Thoracic aorta (tissue), 2 donors: ENCODE measurements around the gene MBTPS1. TPM values are rescaled to one million over a fixed set of nuclear protein-coding genes. Genes with fewer than 3 reads are reported as not detected.

Experiments used
- ATAC-seq: fragments of 150-250 bp; one replicate; pipeline ENCODE4 v1.8.0; 2017; ENCODE audit warnings: low read depth; ENCODE audit not compliant: insufficient number of reproducible peaks, low FRiP score
- DNase-seq: peaks from one replicate; pipeline ENCODE4 v3.0.0-alpha.2; 2020; ENCODE audit warnings: low spot score
- H3K27ac ChIP-seq, 2 donors: fragments of 200-600 bp; sonication (generic); 1 replicate in 1 of 2; 2 replicates in 1 of 2; pipeline ENCODE4 v1.5.1; 2016; ENCODE audit warnings: mild to moderate bottlenecking in 2 of 2, moderate library complexity in 2 of 2
- H3K27me3 ChIP-seq: fragments of 200-600 bp; sonication (generic); replicated peaks from 2 replicates; pipeline ENCODE4 v1.6.0; 2016; ENCODE audit warnings: mild to moderate bottlenecking; ENCODE audit not compliant: insufficient read depth
- H3K36me3 ChIP-seq: fragments of 200-600 bp; sonication (generic); one replicate; pipeline ENCODE4 v1.5.1; 2016
- H3K4me1 ChIP-seq, 2 donors: fragments of 200-600 bp; sonication (generic); 1 replicate in 1 of 2; 2 replicates in 1 of 2; pipeline versions ENCODE4 v1.5.1 to v1.6.0; 2016; ENCODE audit warnings: low read depth in 2 of 2, mild to moderate bottlenecking in 1 of 2; ENCODE audit not compliant: control insufficient read depth in 1 of 2
- H3K4me3 ChIP-seq: fragments of 200-600 bp; sonication (generic); 2 replicates; pipeline ENCODE4 v1.5.1; 2016; ENCODE audit warnings: mild to moderate bottlenecking
- H3K9me3 ChIP-seq: fragments of 200-600 bp; sonication (generic); 2 replicates; pipeline ENCODE4 v1.5.1; 2016
- total RNA-seq, 2 donors: library from RNA; depleted of rRNA; stranded (reverse); fragments of >200 nt; gene quantifications; one replicate each; pipeline versions ENCODE4 v1.1.0 to v1.2.3, GENCODE V29; 2016
- TF ChIP-seq, protein P1 (sequence below): fragments of 200-600 bp; sonication (generic); IDR thresholded peaks from one replicate; pipeline ENCODE4 v1.5.1; 2019; ENCODE audit warnings: antibody characterized with exemption

The MBTPS1 gene
- total RNA-seq, 2 donors from 2014 or later, result 91.9 to 98.2 TPM

DNA sequence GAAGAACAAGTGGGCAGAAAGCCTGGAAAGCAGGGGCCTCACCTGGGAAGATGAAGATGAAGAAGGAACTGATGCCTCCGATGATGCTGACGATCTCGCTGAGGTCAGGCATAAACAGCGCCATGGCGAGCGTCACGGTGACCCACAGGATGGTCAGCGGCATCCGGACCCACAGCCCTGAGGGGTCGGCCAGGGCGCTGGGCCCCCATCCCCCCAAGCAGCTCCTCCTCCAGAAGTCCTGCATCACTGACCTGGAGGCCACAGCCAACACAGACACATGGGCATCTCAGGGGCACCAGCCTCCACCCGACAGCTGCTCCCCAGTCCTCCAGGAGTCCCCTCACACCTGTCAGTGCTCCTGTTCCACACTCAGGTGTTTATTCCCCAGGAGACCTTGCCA lies 100.3 kb downstream of the MBTPS1 start:
- peaks cover 9% of the 10 kb centered on the region for H3K9me3 ChIP-seq
- H3K36me3 ChIP-seq, result no peaks in the 10 kb centered on the region
- H3K4me3 ChIP-seq, result no peak overlapping the region
- H3K4me1 ChIP-seq, result no peaks in the 10 kb centered on the region
- DNase-seq (no peak), ATAC-seq (no peak)
- no peaks in the 10 kb centered on the region for H3K27me3 ChIP-seq
- TF ChIP-seq, protein P1, sequence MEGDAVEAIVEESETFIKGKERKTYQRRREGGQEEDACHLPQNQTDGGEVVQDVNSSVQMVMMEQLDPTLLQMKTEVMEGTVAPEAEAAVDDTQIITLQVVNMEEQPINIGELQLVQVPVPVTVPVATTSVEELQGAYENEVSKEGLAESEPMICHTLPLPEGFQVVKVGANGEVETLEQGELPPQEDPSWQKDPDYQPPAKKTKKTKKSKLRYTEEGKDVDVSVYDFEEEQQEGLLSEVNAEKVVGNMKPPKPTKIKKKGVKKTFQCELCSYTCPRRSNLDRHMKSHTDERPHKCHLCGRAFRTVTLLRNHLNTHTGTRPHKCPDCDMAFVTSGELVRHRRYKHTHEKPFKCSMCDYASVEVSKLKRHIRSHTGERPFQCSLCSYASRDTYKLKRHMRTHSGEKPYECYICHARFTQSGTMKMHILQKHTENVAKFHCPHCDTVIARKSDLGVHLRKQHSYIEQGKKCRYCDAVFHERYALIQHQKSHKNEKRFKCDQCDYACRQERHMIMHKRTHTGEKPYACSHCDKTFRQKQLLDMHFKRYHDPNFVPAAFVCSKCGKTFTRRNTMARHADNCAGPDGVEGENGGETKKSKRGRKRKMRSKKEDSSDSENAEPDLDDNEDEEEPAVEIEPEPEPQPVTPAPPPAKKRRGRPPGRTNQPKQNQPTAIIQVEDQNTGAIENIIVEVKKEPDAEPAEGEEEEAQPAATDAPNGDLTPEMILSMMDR, result no peak
- no peak overlapping the region for H3K27ac ChIP-seq

DNA sequence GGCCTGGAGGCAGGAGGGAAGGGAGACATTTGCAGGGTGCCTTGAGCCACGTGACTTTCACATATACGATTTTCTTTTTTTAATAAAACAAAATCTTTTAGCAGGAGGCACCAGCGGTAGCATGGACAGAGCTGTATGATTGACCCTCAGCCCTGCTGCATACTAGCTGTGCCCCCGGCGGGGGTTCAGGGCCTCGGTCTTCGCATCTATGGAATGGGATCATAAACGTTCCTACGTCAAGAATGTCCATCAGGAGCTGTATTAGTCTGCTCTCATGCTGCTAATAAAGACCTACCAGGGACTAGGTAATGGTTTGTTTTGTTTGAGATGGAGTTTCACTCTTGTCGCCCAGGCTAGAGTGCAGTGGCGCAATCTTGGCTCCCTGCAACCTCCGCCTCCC lies 101.3 kb downstream of the MBTPS1 start:
- TF ChIP-seq, protein P1, result no peak
- Histone ChIP-seq H3K27ac (no peak overlapping the region), H3K4me3 (no peak overlapping the region), H3K36me3 (no peaks in the 10 kb centered on the region), H3K9me3 (no peaks in the 10 kb centered on the region), H3K4me1 (no peaks in the 10 kb centered on the region), H3K27me3 (no peaks in the 10 kb centered on the region)
- no peak for ATAC-seq
- DNase-seq, result no peak

DNA sequence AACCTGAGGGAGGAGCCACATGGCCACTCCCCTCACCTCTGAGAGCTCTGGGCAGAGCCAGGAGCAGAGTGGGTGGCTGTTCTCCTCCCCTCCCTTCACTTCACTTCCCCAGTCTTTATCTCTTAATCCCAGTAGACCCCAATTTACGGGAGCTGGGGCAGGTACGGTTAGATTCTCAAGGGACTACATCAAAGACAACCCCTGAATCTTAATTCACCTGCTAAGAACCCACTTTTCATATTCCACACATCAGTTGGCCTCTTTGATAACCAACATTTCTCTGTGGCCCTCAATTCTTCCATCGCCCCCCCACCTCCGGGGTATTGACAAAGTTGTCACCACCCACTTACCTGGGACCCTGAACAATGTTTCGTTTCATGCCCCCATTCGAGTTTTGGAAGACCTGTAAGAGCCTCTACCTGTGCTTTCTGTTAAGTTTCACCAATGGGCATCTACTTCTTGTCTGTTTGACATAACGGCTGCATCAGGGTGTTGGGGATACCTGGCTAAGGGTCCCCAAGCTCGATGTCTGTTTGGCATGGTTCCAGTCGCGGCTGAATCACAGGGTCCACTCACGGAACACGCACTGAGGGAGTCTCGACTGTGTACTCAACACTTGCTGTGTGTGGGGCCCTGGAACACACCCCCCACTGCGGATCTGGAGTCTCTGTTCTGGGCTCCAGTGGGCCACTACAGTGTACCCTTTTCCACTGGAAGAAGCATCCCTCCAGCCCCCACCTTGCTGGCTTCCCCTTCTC lies 102.0 kb downstream of the MBTPS1 start:
- TF ChIP-seq, protein P1, result no peak

DNA sequence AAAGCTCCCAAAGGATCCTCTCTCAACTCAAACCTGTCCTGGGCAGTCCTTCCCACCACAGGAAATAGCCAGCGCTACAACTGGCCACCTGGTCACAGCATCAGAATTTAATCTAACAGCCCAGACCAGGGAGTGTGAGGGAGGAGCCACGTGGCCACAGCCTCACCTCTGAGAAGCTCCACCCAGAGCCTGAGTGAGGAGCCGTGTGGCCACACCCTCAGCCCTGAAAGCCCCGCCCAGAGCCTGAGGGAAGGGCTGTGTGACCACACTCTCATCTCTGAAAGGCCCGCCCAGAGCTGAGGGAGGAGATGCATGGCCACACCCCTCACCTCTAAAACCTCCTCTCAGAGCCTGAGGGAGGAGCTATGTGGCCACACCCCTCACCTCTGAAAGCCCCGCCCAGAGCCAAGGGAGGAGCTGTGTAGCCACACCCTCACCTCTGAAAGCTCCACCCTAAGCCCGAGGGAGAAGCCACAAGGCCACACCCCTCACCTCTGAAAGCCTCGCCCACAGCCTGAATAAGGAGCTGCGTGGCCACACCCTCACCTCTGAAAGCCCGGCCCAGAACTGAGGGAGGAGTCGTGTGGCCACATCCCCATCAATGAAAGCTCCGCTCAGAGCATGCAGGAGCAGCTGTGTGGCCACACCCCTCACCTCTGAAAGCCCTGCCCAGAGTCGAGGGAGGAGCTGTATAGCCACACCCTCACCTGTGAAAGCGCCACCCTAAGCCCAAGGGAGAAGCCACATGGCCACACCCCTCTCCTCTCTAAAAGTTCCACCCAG lies 102.8 kb downstream of the MBTPS1 start:
- ATAC-seq, result no peak
- H3K9me3 ChIP-seq, result no peaks in the 10 kb centered on the region
- H3K36me3 ChIP-seq, result no peaks in the 10 kb centered on the region
- no peaks in the 10 kb centered on the region for H3K4me1 ChIP-seq
- H3K27ac ChIP-seq, result no peak overlapping the region
- no peak overlapping the region for H3K4me3 ChIP-seq
- H3K27me3 ChIP-seq, result no peaks in the 10 kb centered on the region
- TF ChIP-seq, protein P1, result no peak
- no peak for DNase-seq

More for the DNA sequence above, 102.0 kb downstream of the MBTPS1 start:
- no peaks in the 10 kb centered on the region for H3K27me3 ChIP-seq
- H3K9me3 ChIP-seq, result no peaks in the 10 kb centered on the region
- H3K4me1 ChIP-seq, result no peaks in the 10 kb centered on the region
- no peak for DNase-seq
- no peaks in the 10 kb centered on the region for H3K36me3 ChIP-seq
- no peak overlapping the region for H3K4me3 ChIP-seq
- H3K27ac ChIP-seq, result no peak overlapping the region
- no peak for ATAC-seq

DNA sequence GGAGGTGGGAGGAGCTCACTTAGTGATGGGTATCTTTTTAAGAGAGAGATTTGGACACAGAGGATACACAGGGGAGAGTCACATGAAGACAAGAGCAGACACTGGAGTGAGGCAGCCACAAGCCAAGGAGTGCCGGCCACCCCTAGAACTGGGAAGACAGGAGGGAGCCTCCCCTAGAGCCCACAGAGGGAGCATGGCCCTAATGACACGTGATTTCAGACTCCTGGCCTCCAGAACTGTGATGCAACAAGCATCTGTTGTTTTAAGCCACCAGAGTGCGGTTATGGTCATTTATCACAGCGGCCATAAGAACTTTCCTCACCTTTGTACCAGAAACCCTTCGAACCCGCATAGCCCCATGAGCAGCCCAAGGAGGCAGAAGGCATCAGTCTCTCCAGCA lies 107.5 kb downstream of the MBTPS1 start:
- ATAC-seq (no peak), DNase-seq (no peak)
- Histone ChIP-seq H3K9me3 (no peaks in the 10 kb centered on the region), H3K36me3 (no peaks in the 10 kb centered on the region), H3K27me3 (no peaks in the 10 kb centered on the region), H3K4me1 (no peaks in the 10 kb centered on the region), H3K27ac (no peak overlapping the region), H3K4me3 (no peak overlapping the region)
- TF ChIP-seq, protein P1, result no peak
